ENCODE measurements around the gene LUZP1.
A peak's percentile ranks its signal among the peaks of the same experiment; 100 is the strongest.

LUZP1 gene

GRCh38 chr1:23114424-23115079 is 54.1 kb downstream of the LUZP1 start:
- no peak for DNase-seq

GRCh38 chr1:23111600-23112535 is 56.8 kb downstream of the LUZP1 start:
- DNase-seq: peak; percentile 15

- no peak for DNase-seq
Observed at GRCh38 chr1:23110391-23110790, 58.3 kb downstream of the LUZP1 start.

- DNase-seq: no peak
Observed at GRCh38 chr1:23108918-23109533, 59.6 kb downstream of the LUZP1 start.

- DNase-seq: no peak
Observed at GRCh38 chr1:23103001-23103889, 65.4 kb downstream of the LUZP1 start.

- no peak for DNase-seq
Observed at GRCh38 chr1:23102289-23102688, 66.4 kb downstream of the LUZP1 start.

- DNase-seq: no peak
Observed at GRCh38 chr1:23101887-23102286, 66.8 kb downstream of the LUZP1 start.

GRCh38 chr1:23101101-23101827 is 67.4 kb downstream of the LUZP1 start:
- no peak for DNase-seq

- no peak for DNase-seq
Observed at GRCh38 chr1:23100074-23100748, 68.4 kb downstream of the LUZP1 start.

GRCh38 chr1:23099171-23099536 is 69.5 kb downstream of the LUZP1 start:
- DNase-seq: no peak

- DNase-seq: peak; percentile 73
Observed at GRCh38 chr1:23098463-23099170, 70.0 kb downstream of the LUZP1 start.

- no peak for DNase-seq
Observed at GRCh38 chr1:23097316-23097715, 71.3 kb downstream of the LUZP1 start.

GRCh38 chr1:23092447-23092846 is 76.2 kb downstream of the LUZP1 start:
- no peak for DNase-seq

- no peak for DNase-seq
Observed at GRCh38 chr1:23091545-23091944, 77.1 kb downstream of the LUZP1 start.

GRCh38 chr1:23090056-23090455 is 78.6 kb downstream of the LUZP1 start:
- no peak for DNase-seq

GRCh38 chr1:23088027-23088426 is 80.6 kb downstream of the LUZP1 start:
- DNase-seq: no peak

GRCh38 chr1:23085696-23086095 is 83.0 kb downstream of the LUZP1 start:
- DNase-seq: no peak

GRCh38 chr1:23084880-23085279 is 83.8 kb downstream of the LUZP1 start:
- no peak for DNase-seq

- no peak for DNase-seq
Observed at GRCh38 chr1:23083714-23084480, 84.8 kb downstream of the LUZP1 start.

- DNase-seq: no peak
Observed at GRCh38 chr1:23081376-23081775, 87.3 kb downstream of the LUZP1 start.
